B cell (primary cell): ENCODE results near the gene IL34. TPM values are rescaled to one million over a fixed set of nuclear protein-coding genes. Genes with fewer than 3 reads are reported as not detected.

Experiments used
- ATAC-seq: fragments of 200-7000 bp; cut with Tn5 transposase; one replicate; pipeline ENCODE4 v1.10.0; 2021; ENCODE audit warnings: low read depth, mild to moderate bottlenecking, moderate number of reproducible peaks, moderate library complexity
- CTCF ChIA-PET: fragments of 350-600 bp; sonication (Branson Sonifier 250); formaldehyde crosslinking; loops from one replicate; lab custom pipeline; 2021; ENCODE audit warnings: antibody characterized with exemption, inconsistent platforms; lab: Charles Lee
- POLR2A ChIA-PET: fragments of 350-600 bp; sonication (Branson Sonifier 250); formaldehyde crosslinking; loops from one replicate; lab custom pipeline; 2021; ENCODE audit warnings: antibody characterized with exemption; lab: Charles Lee
- DNase-seq: peaks from one replicate; pipeline ENCODE4 v3.0.0; 2013
- H2AFZ ChIP-seq: 2 replicates; pipeline ENCODE4 v1.6.1; 2012; ENCODE audit warnings: mild to moderate bottlenecking, low read depth, low read length; ENCODE audit not compliant: insufficient read depth, poor library complexity, severe bottlenecking
- H3K27ac ChIP-seq, 2 donors: 1 replicate in 1 of 2; 2 replicates in 1 of 2; pipeline ENCODE4 v1.5.1; 2012 to 2013; ENCODE audit warnings: low read length in 2 of 2, mild to moderate bottlenecking in 2 of 2, moderate library complexity in 1 of 2
- H3K27me3 ChIP-seq, 4 experiments: fragments of 200-600 bp in 1 of 4; sonication (generic) in 1 of 4; replicated peaks in 1 of 4; 1 replicate in 2 of 4; 2 replicates in 2 of 4; pipeline versions ENCODE4 v1.6.1 to v1.7.0; 2013 to 2016; ENCODE audit warnings: low read length in 3 of 4, mild to moderate bottlenecking in 2 of 4, mixed read lengths in 1 of 4, moderate library complexity in 1 of 4; ENCODE audit not compliant: insufficient read depth in 4 of 4, control insufficient read depth in 3 of 4; ENCODE audit errors: control extremely low read depth in 1 of 4
- H3K36me3 ChIP-seq, 2 experiments: replicated peaks in 1 of 2; 1 replicate in 1 of 2; 2 replicates in 1 of 2; pipeline versions ENCODE4 v1.6.1 to v1.7.1; 2013; ENCODE audit warnings: low read length in 1 of 2; ENCODE audit not compliant: insufficient read depth in 2 of 2, control insufficient read depth in 1 of 2; ENCODE audit errors: control extremely low read depth in 1 of 2, extremely low read depth in 1 of 2
- H3K4me1 ChIP-seq, 2 donors: fragments of 200-600 bp in 1 of 2; sonication (generic) in 1 of 2; 1 replicate in 1 of 2; 2 replicates in 1 of 2; pipeline versions ENCODE4 v1.5.1 to v1.6.1; 2013 to 2017; ENCODE audit warnings: low read length in 2 of 2; ENCODE audit not compliant: control insufficient read depth in 2 of 2, insufficient read depth in 2 of 2
- H3K4me2 ChIP-seq: replicated peaks from 2 replicates; pipeline ENCODE3; 2012; ENCODE audit warnings: mild to moderate bottlenecking, low read depth, low read length; ENCODE audit not compliant: poor library complexity, severe bottlenecking
- H3K4me3 ChIP-seq, 5 experiments: fragments of 200-600 bp in 1 of 5; sonication (generic) in 1 of 5; 1 replicate in 3 of 5; 2 replicates in 2 of 5; pipeline versions ENCODE4 v1.5.1 to v1.7.0; 2011 to 2016; ENCODE audit warnings: low read length in 4 of 5, mild to moderate bottlenecking in 4 of 5, low read depth in 2 of 5, control low read depth in 1 of 5, moderate library complexity in 1 of 5; ENCODE audit not compliant: insufficient read depth in 1 of 5; ENCODE audit errors: control extremely low read depth in 1 of 5, extremely low read depth in 1 of 5
- H3K79me2 ChIP-seq: fragments of 200-600 bp; sonication (generic); one replicate; pipeline ENCODE4 v1.6.0; 2016; ENCODE audit warnings: low read length; ENCODE audit not compliant: control insufficient read depth, insufficient read depth
- H3K9ac ChIP-seq: fragments of 200-600 bp; sonication (generic); 2 replicates; pipeline ENCODE4 v1.6.1; 2017; ENCODE audit warnings: mild to moderate bottlenecking, low read length, moderate library complexity
- H3K9me3 ChIP-seq, 3 donors: one replicate each; pipeline versions ENCODE4 v1.6.1 to v1.7.1; 2013; ENCODE audit warnings: low read length in 2 of 3; ENCODE audit not compliant: control insufficient read depth in 2 of 3, insufficient read depth in 1 of 3; ENCODE audit errors: control extremely low read depth in 1 of 3
- H4K20me1 ChIP-seq: 2 replicates; pipeline ENCODE4 v1.6.0; 2012; ENCODE audit warnings: mild to moderate bottlenecking, low read length; ENCODE audit not compliant: insufficient read depth, control insufficient read depth, poor library complexity, severe bottlenecking
- H3K27ac Mint-ChIP-seq: one replicate; pipeline ENCODE4 v1.8.0; 2021; ENCODE audit warnings: mixed read lengths
- H3K27me3 Mint-ChIP-seq: one replicate; pipeline ENCODE4 v1.8.0; 2021; ENCODE audit warnings: mixed read lengths
- H3K4me1 Mint-ChIP-seq: one replicate; pipeline ENCODE4 v1.8.0; 2021; ENCODE audit warnings: mixed read lengths
- H3K4me3 Mint-ChIP-seq: one replicate; pipeline ENCODE4 v1.8.0; 2021; ENCODE audit warnings: mixed read lengths
- H3K9me3 Mint-ChIP-seq: one replicate; pipeline ENCODE4 v1.8.0; 2022; ENCODE audit warnings: mixed read lengths; ENCODE audit not compliant: insufficient read depth
- EZH2 ChIP-seq: IDR thresholded peaks from 2 replicates; pipeline ENCODE4 v1.6.1; 2012; ENCODE audit warnings: borderline replicate concordance, low read depth, mild to moderate bottlenecking, moderate library complexity, low read length; ENCODE audit not compliant: insufficient read depth, poor library complexity, severe bottlenecking
- WGBS: methylation state at CpG from one replicate; pipeline ENCODE4 v1.1.5; 2013; ENCODE audit warnings: missing lambda C conversion rate; ENCODE audit not compliant: insufficient coverage; 5-methylcytosine and 5-hydroxymethylcytosine counted together
- intact Hi-C: fragments of 100-400 bp; cut with micrococcal nuclease; formaldehyde crosslinking; loops from one replicate; pipeline ENCODE4 v1.10.0; 2022
- polyA minus RNA-seq: library from RNA; depleted of rRNA, polyadenylated mRNA; stranded (reverse); fragments of >200 nt; gene quantifications from 2 replicates; pipeline ENCODE4 v1.2.3, GENCODE V29; 2012
- polyA plus RNA-seq: library from polyadenylated mRNA; depleted of rRNA; stranded (reverse); fragments of >200 nt; gene quantifications from 2 replicates; pipeline ENCODE4 v1.2.3, GENCODE V29; 2012
- total RNA-seq, 2 donors: library from RNA; stranded (reverse); fragments of 120-200 nt in 1 of 2; gene quantifications; 1 replicate in 1 of 2; 2 replicates in 1 of 2; pipeline versions ENCODE4 v1.2.3 to v1.2.4, GENCODE V29; 2013 to 2022
- TF ChIP-seq, protein P1 (sequence below): fragments of 200-600 bp; IDR thresholded peaks from one replicate; pipeline ENCODE4 v1.8.0; 2022; ENCODE audit warnings: antibody characterized with exemption, mild to moderate bottlenecking

IL34 gene
- not detected in 2 replicates for total RNA-seq
- total RNA-seq (2013), result 0.12 TPM
- 0.09 TPM in 1 of 2 replicates, not detected in the other for polyA plus RNA-seq
- polyA minus RNA-seq, result not detected in 2 replicates

DNA sequence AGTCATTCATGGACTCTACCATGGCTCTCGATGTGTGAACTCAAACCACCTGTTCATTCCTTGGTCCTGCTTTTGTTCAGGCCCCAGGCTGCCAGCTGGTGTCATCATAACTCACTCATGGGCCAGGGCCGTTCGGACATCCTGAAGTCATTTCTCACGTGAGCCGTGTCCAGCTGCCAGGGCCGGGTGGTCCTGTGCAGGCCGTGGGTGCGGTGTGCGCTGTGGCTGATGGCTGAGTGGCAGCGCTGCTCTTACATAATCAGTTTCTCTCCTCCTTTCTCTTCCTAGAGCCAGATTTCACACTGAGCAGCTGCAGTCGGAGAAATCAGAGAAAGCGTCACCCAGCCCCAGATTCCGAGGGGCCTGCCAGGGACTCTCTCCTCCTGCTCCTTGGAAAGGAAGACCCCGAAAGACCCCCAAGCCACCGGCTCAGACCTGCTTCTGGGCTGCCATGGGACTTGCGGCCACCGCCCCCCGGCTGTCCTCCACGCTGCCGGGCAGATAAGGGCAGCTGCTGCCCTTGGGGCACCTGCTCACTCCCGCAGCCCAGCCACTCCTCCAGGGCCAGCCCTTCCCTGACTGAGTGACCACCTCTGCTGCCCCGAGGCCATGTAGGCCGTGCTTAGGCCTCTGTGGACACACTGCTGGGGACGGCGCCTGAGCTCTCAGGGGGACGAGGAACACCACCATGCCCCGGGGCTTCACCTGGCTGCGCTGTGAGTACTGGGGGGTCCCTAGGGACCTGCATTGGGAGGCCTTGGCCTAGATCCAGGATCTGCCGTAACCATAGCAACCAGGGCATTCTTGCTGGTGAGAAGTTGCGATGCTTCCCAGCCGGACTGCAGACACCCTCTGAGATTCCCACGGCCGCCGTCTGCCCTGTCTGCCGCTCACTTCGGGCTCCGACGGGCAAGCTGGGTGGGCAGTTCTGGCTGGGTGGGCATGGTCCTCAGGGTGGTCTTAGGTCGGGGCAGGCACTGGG, at the start of gene IL34:
TSS of gene IL34 (plus strand) at position 300 of the 982 bp plus-strand sequence. CDS start at position 689, 389 bp downstream.
- Mint-ChIP-seq H3K27ac (no peak within 1 kb of the TSS), H3K4me3 (no peak within 1 kb of the TSS), H3K4me1 (no peaks in the 10 kb centered on the region), H3K9me3 (no peaks in the 10 kb centered on the region), H3K27me3 (peaks cover 12% of the 10 kb centered on the region)
- intact Hi-C loops, result no loop called here
- Histone ChIP-seq H3K4me3 (no peak within 1 kb of the TSS), H3K9me3 (no peaks in the 10 kb centered on the region), H3K79me2 (no peaks in the 10 kb centered on the region), H3K9ac (no peak within 1 kb of the TSS), H4K20me1 (no peaks in the 10 kb centered on the region), H2AFZ (no peak within 1 kb of the TSS), H3K36me3 (no peaks in the 10 kb centered on the region), H3K27ac (no peak within 1 kb of the TSS), H3K27me3 (no peaks in the 10 kb centered on the region), H3K4me2 (no peak within 1 kb of the TSS), H3K4me1 (no peaks in the 10 kb centered on the region)
- ATAC-seq (no peak), DNase-seq (no peak)
- no peak for TF ChIP-seq EZH2
- TF ChIP-seq, protein P1, sequence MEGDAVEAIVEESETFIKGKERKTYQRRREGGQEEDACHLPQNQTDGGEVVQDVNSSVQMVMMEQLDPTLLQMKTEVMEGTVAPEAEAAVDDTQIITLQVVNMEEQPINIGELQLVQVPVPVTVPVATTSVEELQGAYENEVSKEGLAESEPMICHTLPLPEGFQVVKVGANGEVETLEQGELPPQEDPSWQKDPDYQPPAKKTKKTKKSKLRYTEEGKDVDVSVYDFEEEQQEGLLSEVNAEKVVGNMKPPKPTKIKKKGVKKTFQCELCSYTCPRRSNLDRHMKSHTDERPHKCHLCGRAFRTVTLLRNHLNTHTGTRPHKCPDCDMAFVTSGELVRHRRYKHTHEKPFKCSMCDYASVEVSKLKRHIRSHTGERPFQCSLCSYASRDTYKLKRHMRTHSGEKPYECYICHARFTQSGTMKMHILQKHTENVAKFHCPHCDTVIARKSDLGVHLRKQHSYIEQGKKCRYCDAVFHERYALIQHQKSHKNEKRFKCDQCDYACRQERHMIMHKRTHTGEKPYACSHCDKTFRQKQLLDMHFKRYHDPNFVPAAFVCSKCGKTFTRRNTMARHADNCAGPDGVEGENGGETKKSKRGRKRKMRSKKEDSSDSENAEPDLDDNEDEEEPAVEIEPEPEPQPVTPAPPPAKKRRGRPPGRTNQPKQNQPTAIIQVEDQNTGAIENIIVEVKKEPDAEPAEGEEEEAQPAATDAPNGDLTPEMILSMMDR, result no peak
- WGBS, result 93% methylated on average over 38 of the region's 39 CpGs
- ChIA-PET CTCF (no interaction called here), POLR2A (no interaction called here)
